ENCODE data around the gene ERICH2.

DNA sequence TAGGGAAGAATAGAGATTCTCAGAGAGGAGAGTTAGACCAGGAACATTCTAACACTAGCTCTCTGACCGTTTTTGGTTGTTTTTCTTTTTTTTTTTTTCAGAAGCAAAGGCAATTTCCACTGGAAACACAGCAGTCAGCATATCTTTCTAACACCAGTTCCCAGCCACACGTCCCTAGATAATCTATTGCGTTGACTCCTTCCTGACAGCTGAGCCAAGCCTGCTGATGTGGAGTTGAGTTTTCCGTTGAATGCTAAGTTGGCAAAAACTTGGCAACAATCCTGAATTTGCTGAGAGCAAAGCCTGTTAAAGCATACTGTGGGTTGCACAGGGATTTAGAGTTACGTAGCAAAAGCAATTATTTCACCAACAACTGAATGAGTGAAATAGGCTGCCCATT lies 65.8 kb downstream of the ERICH2 start:
- TF ChIP-seq, protein P1, sequence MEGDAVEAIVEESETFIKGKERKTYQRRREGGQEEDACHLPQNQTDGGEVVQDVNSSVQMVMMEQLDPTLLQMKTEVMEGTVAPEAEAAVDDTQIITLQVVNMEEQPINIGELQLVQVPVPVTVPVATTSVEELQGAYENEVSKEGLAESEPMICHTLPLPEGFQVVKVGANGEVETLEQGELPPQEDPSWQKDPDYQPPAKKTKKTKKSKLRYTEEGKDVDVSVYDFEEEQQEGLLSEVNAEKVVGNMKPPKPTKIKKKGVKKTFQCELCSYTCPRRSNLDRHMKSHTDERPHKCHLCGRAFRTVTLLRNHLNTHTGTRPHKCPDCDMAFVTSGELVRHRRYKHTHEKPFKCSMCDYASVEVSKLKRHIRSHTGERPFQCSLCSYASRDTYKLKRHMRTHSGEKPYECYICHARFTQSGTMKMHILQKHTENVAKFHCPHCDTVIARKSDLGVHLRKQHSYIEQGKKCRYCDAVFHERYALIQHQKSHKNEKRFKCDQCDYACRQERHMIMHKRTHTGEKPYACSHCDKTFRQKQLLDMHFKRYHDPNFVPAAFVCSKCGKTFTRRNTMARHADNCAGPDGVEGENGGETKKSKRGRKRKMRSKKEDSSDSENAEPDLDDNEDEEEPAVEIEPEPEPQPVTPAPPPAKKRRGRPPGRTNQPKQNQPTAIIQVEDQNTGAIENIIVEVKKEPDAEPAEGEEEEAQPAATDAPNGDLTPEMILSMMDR (IDR thresholded peaks at IDR 0.05) = no peak
- TF ChIP-seq POLR2A (IDR thresholded peaks at IDR 0.05) = no peak
